Measurements from ENCODE around the gene CCDC57. TPM values are rescaled to one million over a fixed set of nuclear protein-coding genes. Genes with fewer than 3 reads are reported as not detected.

The CCDC57 gene
- total RNA-seq, 2 donors from 2014 or later = 24.5 to 46.1 TPM

GRCh38 chr17:82091264-82092066 is 121.2 kb downstream of the CCDC57 start:
- Histone ChIP-seq H3K27me3 (no peaks in the 10 kb centered on the region), H3K36me3 (peaks cover 64% of the 10 kb centered on the region), H3K27ac (no peak overlapping the region), H3K9ac (ENCODE audit: low read depth in 2 of 2, low read length in 2 of 2) (no peak overlapping the region), H3K9me3 (no peaks in the 10 kb centered on the region), H3K4me1 (peaks cover 3% of the 10 kb centered on the region), H3K4me3 (no peak overlapping the region)
- intact Hi-C loops (cut with DNase I) = no loop called here
- no peak for DNase-seq
- no peak for TF ChIP-seq CTCF (IDR thresholded peaks at IDR 0.05)

GRCh38 chr17:82090549-82091263 is 121.9 kb downstream of the CCDC57 start:
- H3K4me3 ChIP-seq = no peak overlapping the region
- intact Hi-C loops (cut with DNase I) = no loop called here
- no peak overlapping the region for H3K27ac ChIP-seq
- H3K27me3 ChIP-seq = no peaks in the 10 kb centered on the region
- no peak for DNase-seq
- no peak overlapping the region for H3K9ac ChIP-seq (ENCODE audit: low read depth in 2 of 2, low read length in 2 of 2)
- H3K4me1 ChIP-seq = no peaks in the 10 kb centered on the region
- peaks cover 64% of the 10 kb centered on the region for H3K36me3 ChIP-seq
- no peak for TF ChIP-seq CTCF (IDR thresholded peaks at IDR 0.05)
- H3K9me3 ChIP-seq = no peaks in the 10 kb centered on the region

GRCh38 chr17:82089723-82090548 is 122.7 kb downstream of the CCDC57 start:
- intact Hi-C loops (cut with DNase I) = no loop called here
- TF ChIP-seq CTCF (IDR thresholded peaks at IDR 0.05) = no peak
- Histone ChIP-seq H3K27ac (no peak overlapping the region), H3K4me3 (no peak overlapping the region), H3K4me1 (no peaks in the 10 kb centered on the region), H3K9ac (ENCODE audit: low read depth in 2 of 2, low read length in 2 of 2) (no peak overlapping the region), H3K27me3 (no peaks in the 10 kb centered on the region), H3K36me3 (peaks cover 66% of the 10 kb centered on the region), H3K9me3 (no peaks in the 10 kb centered on the region)
- no peak for DNase-seq

- H3K9ac ChIP-seq (ENCODE audit: low read depth in 2 of 2, low read length in 2 of 2) = no peak overlapping the region
Observed at GRCh38 chr17:82088838-82089722, 123.6 kb downstream of the CCDC57 start.

More at GRCh38 chr17:82088838-82089722, 123.6 kb downstream of the CCDC57 start:
- Histone ChIP-seq H3K9me3 (no peaks in the 10 kb centered on the region), H3K36me3 (peaks cover 68% of the 10 kb centered on the region), H3K27me3 (no peaks in the 10 kb centered on the region), H3K27ac (no peak overlapping the region), H3K4me3 (no peak overlapping the region), H3K4me1 (no peaks in the 10 kb centered on the region)
- TF ChIP-seq CTCF (IDR thresholded peaks at IDR 0.05) = no peak
- DNase-seq = no peak
- intact Hi-C loops (cut with DNase I) = no loop called here
